NCI-H2171 (cell line): ENCODE data around the gene RGMA.

Experiments used
- DNase-seq: peaks from one replicate; lab custom pipeline; 2025; lab: John Stamatoyannopoulos, UW

RGMA gene

DNA sequence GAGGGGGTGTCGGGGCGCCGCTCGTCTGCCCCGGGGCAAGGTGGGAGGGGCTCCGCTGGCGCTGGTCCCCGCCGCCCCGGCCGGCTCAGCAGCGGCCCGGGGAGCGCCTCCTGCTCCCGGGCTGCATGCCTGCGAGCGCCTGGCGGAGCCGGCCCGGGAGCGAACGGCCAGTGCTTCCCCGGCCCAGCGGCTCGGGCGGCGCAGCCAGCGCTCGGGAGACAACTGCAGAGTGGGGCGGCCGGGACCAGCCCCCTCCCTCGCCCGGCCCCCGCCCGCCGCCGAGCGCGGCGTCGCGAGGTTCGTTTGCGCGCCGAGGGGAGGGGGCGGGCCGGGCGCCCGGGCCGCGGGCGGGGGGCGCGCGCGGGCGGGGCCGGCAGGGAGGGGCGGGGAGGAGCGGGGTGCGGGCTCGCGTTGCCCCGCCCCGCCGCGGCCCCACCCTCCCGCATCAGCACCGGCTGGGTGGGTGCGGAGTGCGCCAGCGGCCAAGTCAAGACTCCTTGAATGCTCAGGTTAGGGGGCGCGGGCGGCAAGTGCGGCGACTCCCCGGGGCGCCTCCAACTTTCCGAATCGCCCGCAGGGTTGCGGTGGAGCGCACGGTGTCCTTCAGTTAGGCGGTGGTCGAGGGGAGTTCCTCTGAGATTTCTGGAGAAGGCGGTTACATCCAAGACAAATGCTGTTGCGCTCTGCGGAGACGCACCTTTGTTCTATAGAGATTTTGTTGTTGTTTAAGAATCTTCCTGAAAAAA is at the start of gene RGMA:
Gene RGMA (minus strand): TSS at position 231 of the 746 bp plus-strand sequence. CDS start 279 bp downstream, outside the sequence.
- no peak for DNase-seq

GRCh38 chr15:93136606-93137005 is 47.6 kb upstream of the RGMA start:
- DNase-seq, result no peak

DNA sequence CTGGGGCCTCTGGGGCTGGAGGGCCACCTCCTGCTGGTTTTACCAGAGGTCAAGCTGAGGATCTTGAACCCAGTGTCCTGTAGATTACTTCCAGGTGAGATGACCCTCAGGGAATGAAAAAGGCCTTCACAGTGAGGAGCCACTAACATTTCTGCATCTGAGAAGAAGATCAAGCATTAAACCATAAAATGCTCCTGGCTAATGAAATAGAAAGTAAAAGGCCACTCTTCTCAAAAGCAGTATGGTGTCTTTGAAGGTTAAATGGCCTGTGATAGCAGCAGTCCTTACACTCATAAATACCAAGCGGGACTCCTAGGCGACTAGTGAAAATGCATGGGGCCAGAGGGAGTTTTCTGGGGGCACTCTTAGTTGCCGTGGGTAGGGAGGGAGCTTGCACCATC is 47.0 kb upstream of the RGMA start:
- no peak for DNase-seq

DNA sequence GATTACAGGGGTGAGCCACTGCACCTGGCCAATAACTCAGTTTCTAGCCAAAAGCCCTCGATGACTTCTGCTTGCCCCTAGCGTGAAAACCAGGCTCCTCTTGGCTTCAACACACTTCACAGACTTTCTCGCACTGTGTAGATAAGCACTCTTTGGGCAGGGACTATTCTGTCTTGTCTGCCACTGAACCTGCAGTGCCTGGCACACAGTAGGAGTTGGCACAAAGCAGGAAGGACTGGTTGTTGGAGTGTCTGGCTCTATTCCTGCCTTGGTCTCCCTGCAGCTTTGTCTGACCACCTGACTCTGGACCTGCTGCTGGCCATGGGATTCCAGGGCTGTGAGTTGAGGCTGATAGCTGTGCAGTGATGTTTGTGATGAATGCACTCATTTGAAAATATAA is 46.4 kb upstream of the RGMA start:
- DNase-seq, result no peak

DNA sequence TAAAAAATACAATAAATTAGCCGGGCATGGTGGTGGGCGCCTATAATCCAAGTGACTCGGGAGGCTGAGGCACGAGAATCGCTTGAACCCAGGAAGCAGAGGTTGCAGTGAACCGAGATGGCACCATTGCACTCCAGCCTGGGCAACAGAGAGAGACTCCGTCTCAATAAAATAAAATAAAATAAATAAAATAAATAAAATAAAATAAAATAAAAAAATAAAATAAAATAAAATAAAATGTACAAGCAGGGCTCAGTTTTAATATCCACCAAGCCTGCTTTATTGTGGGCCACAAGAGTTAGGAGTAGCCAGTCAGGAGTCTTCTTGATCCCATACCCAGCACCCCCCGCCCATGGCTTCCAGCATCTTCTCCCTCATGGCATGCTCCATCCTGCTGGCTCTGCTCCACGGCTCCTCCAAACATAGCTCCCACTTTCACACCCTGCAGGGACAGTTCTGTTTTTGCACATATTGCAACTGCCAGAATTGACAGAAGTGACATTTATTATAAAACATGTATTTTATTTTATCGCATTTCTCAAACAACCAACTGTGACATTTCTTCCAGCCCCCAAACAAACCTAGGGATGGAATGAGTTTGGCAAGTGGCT is 42.6 kb upstream of the RGMA start:
- DNase-seq, result no peak

GRCh38 chr15:93129702-93130488 is 40.9 kb upstream of the RGMA start:
- no peak for DNase-seq

- DNase-seq, result no peak
These were observed 38.3 kb upstream of the RGMA start for GRCh38 chr15:93127286-93127685.

DNA sequence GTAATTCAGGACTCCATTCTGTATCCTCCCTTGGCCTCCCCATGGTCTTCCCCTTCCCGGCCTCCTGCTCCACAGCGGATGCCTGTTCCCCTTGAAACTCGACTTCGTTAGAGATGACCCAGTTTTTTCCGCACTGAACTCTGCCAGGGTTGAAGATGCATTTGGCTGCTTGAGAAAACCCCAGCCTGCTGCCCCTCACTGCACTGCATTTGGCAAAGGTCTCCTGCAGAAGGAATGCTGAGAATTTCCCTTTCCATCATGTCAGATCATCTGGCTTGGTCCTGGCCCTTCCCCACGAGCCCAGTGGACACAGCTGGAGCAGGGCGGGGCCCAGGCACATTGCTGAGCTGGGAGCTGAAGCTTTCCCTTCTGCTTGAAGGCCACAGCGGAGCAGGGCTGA is 37.6 kb upstream of the RGMA start:
- DNase-seq, result no peak

DNA sequence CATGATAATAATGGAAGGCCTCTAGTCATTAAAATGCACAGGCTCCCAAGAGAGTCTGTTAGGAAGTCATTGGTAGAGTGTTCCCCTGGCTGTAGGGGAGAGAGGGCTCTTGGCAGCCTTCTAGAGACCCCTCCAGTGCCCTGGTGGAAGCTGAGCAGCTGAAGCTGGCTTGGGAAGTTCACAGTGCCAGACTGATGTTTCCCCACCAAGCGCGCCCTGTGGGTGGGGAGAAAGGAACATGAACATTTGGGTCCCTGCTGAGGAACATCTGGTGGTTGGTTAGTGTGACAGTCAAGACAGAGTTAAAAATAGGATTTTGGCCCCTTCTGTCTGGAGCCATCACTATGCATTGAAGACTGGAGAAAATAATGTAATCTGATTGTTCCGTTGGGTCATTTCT is 37.1 kb upstream of the RGMA start:
- peak; percentile 19 for DNase-seq

DNA sequence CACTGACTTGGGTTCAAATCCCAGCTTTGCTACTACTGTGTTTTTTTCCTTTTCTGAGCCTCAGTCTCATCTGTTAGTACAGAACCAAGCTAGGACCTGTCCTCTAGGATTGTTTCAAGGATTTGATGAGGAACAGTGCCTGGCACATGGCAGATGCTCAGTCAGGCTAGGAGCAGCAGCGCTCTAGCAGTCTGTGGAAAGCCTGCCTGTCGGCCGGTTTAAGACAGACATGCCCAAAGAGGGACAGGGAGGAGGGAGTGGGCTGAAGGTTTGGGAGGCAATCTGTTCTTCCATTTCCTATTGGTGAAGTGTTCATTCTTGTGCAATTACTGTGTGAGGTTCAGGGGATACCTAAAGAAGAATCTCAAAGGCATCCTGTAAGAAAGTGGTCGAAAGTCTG is 35.1 kb upstream of the RGMA start:
- DNase-seq, result peak; percentile 16

DNA sequence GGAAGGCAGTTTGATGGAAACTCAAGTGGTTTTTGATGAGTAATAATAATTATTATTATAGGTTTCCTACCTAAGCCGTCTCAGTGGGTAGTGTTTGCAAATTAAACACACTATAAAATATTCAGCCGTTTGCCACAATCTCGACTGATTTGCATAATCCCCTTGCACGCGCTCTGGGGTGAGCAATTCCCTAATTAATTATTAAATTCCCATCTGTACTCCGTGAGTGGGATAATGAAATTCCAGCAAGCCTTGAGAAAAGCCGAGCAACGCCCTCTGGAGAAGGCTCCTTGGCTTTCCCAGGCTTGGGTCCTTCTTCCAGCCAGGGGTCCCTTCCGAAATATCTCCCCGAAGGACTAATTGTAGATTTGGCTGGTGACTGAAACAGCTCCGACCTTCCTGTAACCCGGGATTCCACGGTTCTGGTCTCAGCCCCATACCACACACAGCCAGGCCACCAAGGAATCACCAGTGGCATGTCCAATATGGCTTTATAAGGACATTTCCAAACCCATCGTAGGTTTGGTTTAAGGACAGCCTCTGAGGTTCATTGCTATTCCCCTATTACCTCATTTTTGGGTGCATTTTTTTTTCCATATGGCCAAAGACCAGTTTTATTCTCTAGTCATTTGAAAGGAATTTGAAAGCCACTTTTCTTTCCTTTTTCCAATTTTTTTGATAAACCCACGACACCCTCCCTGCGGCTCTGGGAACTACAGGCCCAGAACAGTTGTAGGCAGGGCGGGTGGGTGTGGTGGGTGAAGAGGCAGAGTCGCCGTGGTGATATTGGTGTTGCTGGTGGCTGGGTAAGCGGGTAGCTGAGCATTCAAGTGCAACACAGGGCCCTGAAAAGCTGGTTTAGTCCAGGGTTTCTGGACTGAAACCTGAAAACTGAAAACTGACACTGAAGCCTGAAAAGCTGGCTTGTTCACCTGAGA is 33.2 kb upstream of the RGMA start:
- DNase-seq, result no peak

DNA sequence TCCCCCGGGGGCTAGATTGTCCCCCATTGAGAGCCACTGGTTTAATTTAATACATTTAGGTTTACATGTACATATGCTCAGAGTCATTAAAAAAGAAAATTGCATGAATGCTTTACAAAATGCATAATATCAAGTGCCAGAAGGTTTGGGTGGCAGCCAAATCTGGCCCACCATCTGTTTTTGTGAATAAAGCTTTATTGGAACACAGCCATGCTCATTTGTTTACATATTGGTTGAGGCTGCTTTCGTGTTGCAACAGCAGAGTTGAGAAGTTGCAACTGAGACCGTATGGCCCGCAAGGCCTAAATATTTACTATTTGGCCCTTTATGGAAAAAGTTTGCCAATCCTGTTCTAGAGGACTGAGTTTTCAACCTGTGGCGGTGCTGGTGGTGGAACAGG is 32.1 kb upstream of the RGMA start:
- DNase-seq, result peak; percentile 87

GRCh38 chr15:93118904-93119303 is 29.9 kb upstream of the RGMA start:
- DNase-seq, result no peak

DNA sequence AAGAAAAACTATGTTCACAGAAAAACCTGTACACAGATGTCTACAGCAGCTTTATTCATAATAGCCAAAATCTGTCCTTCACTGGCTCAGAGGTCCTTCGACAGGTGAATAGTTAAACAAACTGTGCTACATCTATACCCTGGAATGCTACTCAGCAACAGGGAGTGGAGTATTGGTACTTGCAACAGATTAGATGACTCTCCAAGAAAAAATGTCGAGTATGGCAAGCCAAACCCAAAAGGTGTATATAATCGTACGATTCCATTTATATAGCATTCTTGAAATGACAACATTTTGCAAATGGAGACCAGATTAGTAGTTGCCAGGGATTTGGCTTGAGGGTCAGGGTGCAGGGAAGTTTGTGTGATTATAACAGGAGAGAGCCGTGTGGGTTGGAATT is 22.4 kb upstream of the RGMA start:
- no peak for DNase-seq

- DNase-seq, result no peak
These were observed 21.6 kb upstream of the RGMA start for GRCh38 chr15:93110502-93111040.

GRCh38 chr15:93109336-93110102 is 20.5 kb upstream of the RGMA start:
- DNase-seq, result no peak

DNA sequence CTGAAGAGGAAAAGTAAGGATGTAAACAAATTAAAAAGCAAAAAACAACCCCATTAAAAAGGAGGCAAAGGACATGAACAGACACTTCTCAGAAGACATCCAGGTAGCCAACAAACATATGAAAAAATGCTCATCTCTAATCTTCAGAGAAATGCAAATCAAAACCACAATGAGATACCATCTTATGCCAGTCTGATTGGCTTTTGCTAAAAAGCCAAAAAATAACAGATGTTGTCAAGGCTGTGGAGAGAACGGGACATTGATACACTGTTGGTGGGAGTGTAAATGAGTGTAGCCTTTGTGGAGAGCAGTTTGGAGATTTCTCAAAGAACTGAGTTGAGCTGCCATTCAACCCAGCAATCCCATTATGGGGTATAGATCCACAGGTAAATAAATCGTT is 18.6 kb upstream of the RGMA start:
- DNase-seq, result no peak

DNA sequence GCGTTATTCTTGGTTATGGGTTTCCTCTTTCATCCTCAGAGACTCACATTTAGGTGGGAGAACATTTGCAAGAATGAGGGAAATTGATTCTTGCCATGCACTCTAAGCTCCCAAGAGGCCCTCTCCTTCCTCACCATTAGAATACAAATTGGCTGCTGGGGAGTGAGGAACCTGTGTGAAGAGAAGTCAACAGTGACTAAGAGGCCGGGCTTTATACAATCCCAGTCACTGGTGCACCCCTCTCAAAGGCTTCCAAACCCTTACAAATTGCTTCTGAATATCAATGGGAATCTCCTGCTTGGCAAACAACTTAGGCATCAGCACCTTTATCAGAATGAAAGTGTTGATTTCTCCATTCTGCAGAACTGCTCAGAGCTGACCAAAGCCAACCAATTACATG is 16.5 kb upstream of the RGMA start:
- DNase-seq, result no peak

DNA sequence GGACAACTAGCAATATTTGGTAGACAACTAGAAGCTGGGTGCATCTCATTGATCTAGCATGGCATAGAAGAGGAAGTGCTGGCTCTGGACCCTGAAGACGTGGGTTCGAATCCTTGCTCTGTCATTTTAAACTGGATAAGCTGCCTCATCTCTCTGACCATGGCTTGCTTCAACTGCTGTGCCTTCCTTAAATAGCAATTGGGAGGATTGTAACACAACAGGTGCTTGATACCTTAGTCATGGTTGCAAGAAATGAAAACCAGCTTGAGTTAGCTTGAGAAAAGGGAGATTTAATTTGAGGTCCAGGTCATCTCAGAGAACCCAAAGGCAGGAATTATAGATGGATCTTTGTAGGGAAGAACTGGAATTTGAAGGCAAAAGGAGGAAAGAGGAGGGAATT is 14.8 kb upstream of the RGMA start:
- DNase-seq, result no peak

- DNase-seq, result no peak
These were observed 13.2 kb upstream of the RGMA start for GRCh38 chr15:93102211-93102610.

GRCh38 chr15:93093765-93094164 is 4.8 kb upstream of the RGMA start:
- no peak for DNase-seq
